Activated T-cell treated with anti-CD3 and anti-CD28 coated beads, Interleukin-2, amount 50 U/mL, for 72 hours (primary cell): ENCODE results near the gene CAVIN2. TPM values are rescaled to one million over a fixed set of nuclear protein-coding genes. Genes with fewer than 3 reads are reported as not detected.

ENCODE experiments used
- ATAC-seq, 2 donors: fragments of 150-1000 bp; cut with Tn5 transposase; replicated peaks in 1 of 2; 2 replicates each; pipeline ENCODE4 v1.10.0; 2021; ENCODE audit warnings: moderate library complexity in 2 of 2, mild to moderate bottlenecking in 1 of 2
- DNase-seq, 2 donors: peaks; one replicate each; pipeline ENCODE4 v3.0.0; 2021 to 2022; ENCODE audit warnings: mixed read lengths in 1 of 2
- H3K27ac Mint-ChIP-seq: one replicate; pipeline ENCODE4 v1.8.0; 2022; ENCODE audit warnings: mild to moderate bottlenecking, moderate library complexity, mixed read lengths
- H3K27me3 Mint-ChIP-seq: one replicate; pipeline ENCODE4 v1.8.0; 2022; ENCODE audit warnings: low read depth, mixed read lengths
- H3K36me3 Mint-ChIP-seq, 2 donors: one replicate each; pipeline ENCODE4 v1.8.0; 2022; ENCODE audit warnings: mixed read lengths in 2 of 2, mild to moderate bottlenecking in 1 of 2; ENCODE audit not compliant: insufficient read depth in 2 of 2
- H3K4me1 Mint-ChIP-seq: one replicate; pipeline ENCODE4 v1.8.0; 2022; ENCODE audit warnings: low read depth, mixed read lengths
- H3K4me3 Mint-ChIP-seq, 2 donors: one replicate each; pipeline ENCODE4 v1.8.0; 2022; ENCODE audit warnings: mild to moderate bottlenecking in 2 of 2, mixed read lengths in 2 of 2, moderate library complexity in 2 of 2
- H3K9me3 Mint-ChIP-seq, 2 donors: one replicate each; pipeline ENCODE4 v1.8.0; 2022; ENCODE audit warnings: mixed read lengths in 2 of 2
- total RNA-seq, 2 donors: library from RNA; stranded (reverse); gene quantifications; one replicate each; pipeline ENCODE4 v1.2.3, GENCODE V29; 2022

CAVIN2 gene
- total RNA-seq, 2 donors from 2014 or later: not detected

GRCh38 chr2:191860760-191861466, 14.0 kb upstream of the CAVIN2 start:
- Mint-ChIP-seq H3K36me3 (no peaks in the 10 kb centered on the region), H3K27me3 (peaks cover 10% of the 10 kb centered on the region), H3K4me3 (no peak overlapping the region), H3K9me3 (no peaks in the 10 kb centered on the region), H3K27ac (no peak overlapping the region), H3K4me1 (no peaks in the 10 kb centered on the region)
- no peak for DNase-seq
- no peak for ATAC-seq

GRCh38 chr2:191859681-191860080, 12.8 kb upstream of the CAVIN2 start:
- Mint-ChIP-seq H3K4me3 (no peak overlapping the region), H3K36me3 (no peaks in the 10 kb centered on the region), H3K9me3 (no peaks in the 10 kb centered on the region), H3K27ac (no peak overlapping the region), H3K4me1 (no peaks in the 10 kb centered on the region), H3K27me3 (peaks cover 17% of the 10 kb centered on the region)
- DNase-seq (no peak), ATAC-seq (no peak)

GRCh38 chr2:191857886-191858285, 11.0 kb upstream of the CAVIN2 start:
- ATAC-seq: no peak
- H3K36me3 Mint-ChIP-seq: no peaks in the 10 kb centered on the region
- no peaks in the 10 kb centered on the region for H3K9me3 Mint-ChIP-seq
- peaks cover 17% of the 10 kb centered on the region for H3K27me3 Mint-ChIP-seq
- no peak for DNase-seq
- H3K4me3 Mint-ChIP-seq: no peak overlapping the region
- peak overlapping the region; percentile 44 for H3K27ac Mint-ChIP-seq
- H3K4me1 Mint-ChIP-seq: no peaks in the 10 kb centered on the region

GRCh38 chr2:191857259-191857805, 10.4 kb upstream of the CAVIN2 start:
- ATAC-seq: no peak
- no peak overlapping the region for H3K27ac Mint-ChIP-seq

GRCh38 chr2:191856111-191856876, 9.4 kb upstream of the CAVIN2 start:
- Mint-ChIP-seq H3K27me3 (peaks cover 17% of the 10 kb centered on the region), H3K4me3 (no peak overlapping the region), H3K4me1 (no peaks in the 10 kb centered on the region), H3K9me3 (no peaks in the 10 kb centered on the region), H3K27ac (no peak overlapping the region), H3K36me3 (no peaks in the 10 kb centered on the region)
- ATAC-seq (no peak), DNase-seq (no peak)

More at GRCh38 chr2:191857259-191857805, 10.4 kb upstream of the CAVIN2 start:
- H3K36me3 Mint-ChIP-seq: no peaks in the 10 kb centered on the region
- no peak overlapping the region for H3K4me3 Mint-ChIP-seq
- DNase-seq: no peak
- peaks cover 17% of the 10 kb centered on the region for H3K27me3 Mint-ChIP-seq
- no peaks in the 10 kb centered on the region for H3K4me1 Mint-ChIP-seq
- no peaks in the 10 kb centered on the region for H3K9me3 Mint-ChIP-seq

GRCh38 chr2:191855382-191855781, 8.5 kb upstream of the CAVIN2 start:
- DNase-seq (no peak), ATAC-seq (no peak)
- H3K9me3 Mint-ChIP-seq: no peaks in the 10 kb centered on the region
- H3K4me1 Mint-ChIP-seq: no peaks in the 10 kb centered on the region
- peaks cover 17% of the 10 kb centered on the region for H3K27me3 Mint-ChIP-seq
- no peak overlapping the region for H3K27ac Mint-ChIP-seq
- H3K36me3 Mint-ChIP-seq: no peaks in the 10 kb centered on the region
- no peak overlapping the region for H3K4me3 Mint-ChIP-seq

GRCh38 chr2:191854382-191855372, 7.8 kb upstream of the CAVIN2 start:
- Mint-ChIP-seq H3K27ac (no peak overlapping the region), H3K4me1 (no peaks in the 10 kb centered on the region), H3K9me3 (no peaks in the 10 kb centered on the region), H3K36me3 (no peaks in the 10 kb centered on the region), H3K4me3 (no peak overlapping the region), H3K27me3 (peaks cover 17% of the 10 kb centered on the region)
- ATAC-seq (no peak), DNase-seq (no peak)

GRCh38 chr2:191853843-191854242, 7.0 kb upstream of the CAVIN2 start:
- Mint-ChIP-seq H3K27ac (no peak overlapping the region), H3K4me3 (no peak overlapping the region), H3K36me3 (no peaks in the 10 kb centered on the region), H3K27me3 (peaks cover 17% of the 10 kb centered on the region), H3K4me1 (no peaks in the 10 kb centered on the region), H3K9me3 (no peaks in the 10 kb centered on the region)
- no peak for DNase-seq
- no peak for ATAC-seq

- no peaks in the 10 kb centered on the region for H3K9me3 Mint-ChIP-seq
- ATAC-seq: no peak
- peaks cover 2% of the 10 kb centered on the region for H3K4me1 Mint-ChIP-seq
- no peaks in the 10 kb centered on the region for H3K36me3 Mint-ChIP-seq
- no peak overlapping the region for H3K27ac Mint-ChIP-seq
- no peak for DNase-seq
- H3K27me3 Mint-ChIP-seq: peaks cover 18% of the 10 kb centered on the region
- H3K4me3 Mint-ChIP-seq: no peak overlapping the region
Measured at GRCh38 chr2:191851158-191851557, 4.3 kb upstream of the CAVIN2 start.

- H3K4me3 Mint-ChIP-seq: no peak overlapping the region
- ATAC-seq (no peak), DNase-seq (no peak)
- H3K36me3 Mint-ChIP-seq: no peaks in the 10 kb centered on the region
- H3K4me1 Mint-ChIP-seq: peaks cover 6% of the 10 kb centered on the region
- no peak overlapping the region for H3K27ac Mint-ChIP-seq
- peaks cover 27% of the 10 kb centered on the region for H3K27me3 Mint-ChIP-seq
- no peaks in the 10 kb centered on the region for H3K9me3 Mint-ChIP-seq
Measured at GRCh38 chr2:191848771-191849767, 2.2 kb upstream of the CAVIN2 start.

- Mint-ChIP-seq H3K36me3 (no peaks in the 10 kb centered on the region), H3K27me3 (peaks cover 29% of the 10 kb centered on the region), H3K9me3 (no peaks in the 10 kb centered on the region), H3K4me3 (no peak overlapping the region), H3K4me1 (peaks cover 6% of the 10 kb centered on the region), H3K27ac (no peak overlapping the region)
- no peak for ATAC-seq
- no peak for DNase-seq
Measured at GRCh38 chr2:191847764-191848163, 876 bp upstream of the CAVIN2 start.
